Fibroblast of lung (primary cell): ENCODE measurements around the gene SIGMAR1.

Experiments used
- EZH2 ChIP-seq: IDR thresholded peaks from 2 replicates; pipeline ENCODE4 v1.5.1; 2012; ENCODE audit warnings: low read length, control low read depth, mild to moderate bottlenecking; ENCODE audit errors: missing control alignments
- TF ChIP-seq, protein P1 (sequence below), 2 donors: IDR thresholded peaks in 1 of 2; conservative IDR thresholded peaks in 1 of 2; 1 replicate in 1 of 2; 2 replicates in 1 of 2; pipeline ENCODE4 v1.5.1; 2011 to 2012; ENCODE audit warnings: low read length in 2 of 2, control low read depth in 1 of 2, inconsistent platforms in 1 of 2, low read depth in 1 of 2, mild to moderate bottlenecking in 1 of 2

DNA sequence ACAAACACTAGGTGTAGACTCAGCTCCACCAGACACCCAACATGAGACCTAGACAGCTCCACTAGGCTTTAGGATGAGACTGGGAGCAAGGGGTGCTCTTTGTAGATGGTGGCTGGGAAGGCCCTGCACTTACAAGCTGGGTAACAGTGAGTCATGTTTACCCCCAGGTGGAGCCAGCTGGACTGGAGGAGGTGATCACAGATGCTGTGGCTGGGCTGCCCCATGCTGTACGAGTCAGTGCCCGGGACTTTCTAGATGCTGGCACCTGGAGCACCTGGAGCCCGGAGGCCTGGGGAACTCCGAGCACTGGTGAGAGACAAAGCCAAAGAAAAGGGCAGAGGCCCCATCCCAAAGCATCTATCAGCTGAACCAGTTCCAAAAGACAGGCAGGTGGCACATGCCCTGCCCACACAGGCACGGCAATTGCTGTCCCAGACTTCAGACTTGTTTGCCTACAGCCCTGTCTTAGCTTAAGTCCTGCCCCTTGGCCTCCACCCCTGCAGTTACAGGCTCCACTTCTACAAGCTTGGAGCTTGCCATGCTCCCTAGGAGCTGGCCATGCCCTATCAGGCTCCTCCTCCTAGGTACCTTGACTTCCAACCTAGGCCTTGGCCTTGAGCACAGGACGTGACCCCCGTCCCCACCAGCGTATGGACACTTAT is 22.1 kb upstream of the SIGMAR1 start:
- TF ChIP-seq, protein P1, sequence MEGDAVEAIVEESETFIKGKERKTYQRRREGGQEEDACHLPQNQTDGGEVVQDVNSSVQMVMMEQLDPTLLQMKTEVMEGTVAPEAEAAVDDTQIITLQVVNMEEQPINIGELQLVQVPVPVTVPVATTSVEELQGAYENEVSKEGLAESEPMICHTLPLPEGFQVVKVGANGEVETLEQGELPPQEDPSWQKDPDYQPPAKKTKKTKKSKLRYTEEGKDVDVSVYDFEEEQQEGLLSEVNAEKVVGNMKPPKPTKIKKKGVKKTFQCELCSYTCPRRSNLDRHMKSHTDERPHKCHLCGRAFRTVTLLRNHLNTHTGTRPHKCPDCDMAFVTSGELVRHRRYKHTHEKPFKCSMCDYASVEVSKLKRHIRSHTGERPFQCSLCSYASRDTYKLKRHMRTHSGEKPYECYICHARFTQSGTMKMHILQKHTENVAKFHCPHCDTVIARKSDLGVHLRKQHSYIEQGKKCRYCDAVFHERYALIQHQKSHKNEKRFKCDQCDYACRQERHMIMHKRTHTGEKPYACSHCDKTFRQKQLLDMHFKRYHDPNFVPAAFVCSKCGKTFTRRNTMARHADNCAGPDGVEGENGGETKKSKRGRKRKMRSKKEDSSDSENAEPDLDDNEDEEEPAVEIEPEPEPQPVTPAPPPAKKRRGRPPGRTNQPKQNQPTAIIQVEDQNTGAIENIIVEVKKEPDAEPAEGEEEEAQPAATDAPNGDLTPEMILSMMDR (conservative IDR thresholded peaks at IDR 0.05 in 1 of 2, IDR thresholded peaks at IDR 0.05 in 1 of 2; ENCODE audit: low read depth in 1 of 2, low read length in 2 of 2), result no peak
- TF ChIP-seq EZH2, result no peak
